Type B pancreatic cell (in vitro differentiated cells): Measurements from ENCODE around the gene GNB3. TPM values are rescaled to one million over a fixed set of nuclear protein-coding genes. Genes with fewer than 3 reads are reported as not detected.
"Not testable (repeated sequence)": the region's sequence is repeated elsewhere in the genome, so short reads cannot be mapped to it uniquely, and the experiment has no call there.

Experiments
- DNase-seq: peaks from one replicate; pipeline ENCODE4 v3.0.0; 2021; ENCODE audit warnings: mixed read lengths; ENCODE audit not compliant: unreplicated experiment; ENCODE audit errors: extremely low spot score
- H3K27ac Mint-ChIP-seq: 2 replicates; pipeline ENCODE4 v1.8.0; 2021; ENCODE audit warnings: mild to moderate bottlenecking, mixed read lengths
- H3K27me3 Mint-ChIP-seq: 2 replicates; pipeline ENCODE4 v1.8.0; 2021; ENCODE audit warnings: mixed read lengths
- H3K36me3 Mint-ChIP-seq: 2 replicates; pipeline ENCODE4 v1.8.0; 2021; ENCODE audit warnings: mixed read lengths
- H3K4me1 Mint-ChIP-seq: one replicate; pipeline ENCODE4 v1.8.0; 2021; ENCODE audit warnings: mixed read lengths; ENCODE audit not compliant: unreplicated experiment
- H3K4me3 Mint-ChIP-seq: 2 replicates; pipeline ENCODE4 v1.8.0; 2021; ENCODE audit warnings: mild to moderate bottlenecking, mixed read lengths
- H3K9me3 Mint-ChIP-seq: 2 replicates; pipeline ENCODE4 v1.8.0; 2021; ENCODE audit warnings: mixed read lengths
- CTCF ChIP-seq: fragments of 200-600 bp; sonication (generic); conservative IDR thresholded peaks from 2 replicates; pipeline ENCODE4 v1.5.0; 2021; ENCODE audit warnings: antibody characterized with exemption, mild to moderate bottlenecking
- total RNA-seq: library from RNA; stranded (reverse); gene quantifications from 2 replicates; pipeline ENCODE4 v1.2.1, GENCODE V29; 2021; ENCODE audit warnings: low replicate concordance

The GNB3 gene
- total RNA-seq, 1 donor from 2014 or later, result 25.2 TPM

DNA sequence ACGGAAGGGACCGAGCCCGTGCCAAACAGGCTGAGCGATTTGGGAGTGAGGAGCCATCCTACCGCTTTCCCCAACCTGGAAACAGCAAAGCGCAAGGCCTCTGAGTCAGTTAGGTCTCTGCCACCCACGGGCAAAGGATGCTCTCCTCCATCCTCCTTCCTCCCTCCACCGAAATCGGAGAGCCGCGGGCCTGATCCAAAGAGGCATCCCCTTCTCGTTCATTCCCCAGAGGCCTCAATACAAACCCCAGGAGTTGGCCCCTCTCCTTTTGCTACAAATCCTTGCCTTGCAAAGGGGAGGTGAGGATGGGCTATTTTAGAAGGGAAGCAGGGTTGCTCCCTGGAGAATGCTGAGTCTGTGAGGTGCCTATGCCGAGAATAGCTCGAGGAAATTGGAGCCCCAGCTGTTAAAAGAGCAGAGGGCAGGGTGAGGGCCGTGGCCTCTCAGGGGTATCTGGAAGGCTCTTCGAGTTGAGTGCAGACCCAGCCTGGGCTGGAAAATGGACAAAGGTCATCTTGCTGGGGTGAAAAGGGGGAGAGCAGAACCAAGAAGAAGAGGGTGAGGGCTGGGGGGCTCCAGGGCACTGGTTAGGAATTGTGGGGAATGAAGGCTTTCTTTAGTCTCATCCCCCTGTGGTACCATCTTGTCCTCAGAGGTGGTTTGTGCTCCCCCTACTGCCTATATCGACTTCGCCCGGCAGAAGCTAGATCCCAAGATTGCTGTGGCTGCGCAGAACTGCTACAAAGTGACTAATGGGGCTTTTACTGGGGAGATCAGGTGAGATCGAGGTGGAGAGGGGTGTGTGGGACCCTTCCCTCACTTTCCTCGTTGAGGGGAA is 27.7 kb downstream of the GNB3 start:
- Mint-ChIP-seq H3K9me3 (no peaks in the 10 kb centered on the region), H3K4me1 (peaks cover 27% of the 10 kb centered on the region), H3K27ac (peak overlapping the region; percentile 94), H3K27me3 (no peaks in the 10 kb centered on the region), H3K36me3 (peaks cover 37% of the 10 kb centered on the region), H3K4me3 (peak overlapping the region; percentile 97)
- no peak for TF ChIP-seq CTCF
- no peak for DNase-seq

- peaks cover 31% of the 10 kb centered on the region for H3K4me1 Mint-ChIP-seq
- H3K4me3 Mint-ChIP-seq, result peak overlapping the region; percentile 97
- peaks cover 36% of the 10 kb centered on the region for H3K36me3 Mint-ChIP-seq
- peak overlapping the region; percentile 94 for H3K27ac Mint-ChIP-seq
- DNase-seq, result peak; percentile 90
- peak; percentile 95 for TF ChIP-seq CTCF
- H3K9me3 Mint-ChIP-seq, result no peaks in the 10 kb centered on the region
- H3K27me3 Mint-ChIP-seq, result no peaks in the 10 kb centered on the region
These were observed 28.6 kb downstream of the GNB3 start for GRCh38 chr12:6869049-6870021.

DNA sequence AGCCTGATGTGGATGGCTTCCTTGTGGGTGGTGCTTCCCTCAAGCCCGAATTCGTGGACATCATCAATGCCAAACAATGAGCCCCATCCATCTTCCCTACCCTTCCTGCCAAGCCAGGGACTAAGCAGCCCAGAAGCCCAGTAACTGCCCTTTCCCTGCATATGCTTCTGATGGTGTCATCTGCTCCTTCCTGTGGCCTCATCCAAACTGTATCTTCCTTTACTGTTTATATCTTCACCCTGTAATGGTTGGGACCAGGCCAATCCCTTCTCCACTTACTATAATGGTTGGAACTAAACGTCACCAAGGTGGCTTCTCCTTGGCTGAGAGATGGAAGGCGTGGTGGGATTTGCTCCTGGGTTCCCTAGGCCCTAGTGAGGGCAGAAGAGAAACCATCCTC is 29.6 kb downstream of the GNB3 start:
- not testable (repeated sequence) for H3K9me3 Mint-ChIP-seq, DNase-seq, H3K27me3 Mint-ChIP-seq
- Mint-ChIP-seq H3K27ac (peak overlapping the region; percentile 89), H3K4me3 (peak overlapping the region; percentile 89), H3K36me3 (peaks cover 27% of the 10 kb centered on the region), H3K4me1 (peaks cover 31% of the 10 kb centered on the region)

DNA sequence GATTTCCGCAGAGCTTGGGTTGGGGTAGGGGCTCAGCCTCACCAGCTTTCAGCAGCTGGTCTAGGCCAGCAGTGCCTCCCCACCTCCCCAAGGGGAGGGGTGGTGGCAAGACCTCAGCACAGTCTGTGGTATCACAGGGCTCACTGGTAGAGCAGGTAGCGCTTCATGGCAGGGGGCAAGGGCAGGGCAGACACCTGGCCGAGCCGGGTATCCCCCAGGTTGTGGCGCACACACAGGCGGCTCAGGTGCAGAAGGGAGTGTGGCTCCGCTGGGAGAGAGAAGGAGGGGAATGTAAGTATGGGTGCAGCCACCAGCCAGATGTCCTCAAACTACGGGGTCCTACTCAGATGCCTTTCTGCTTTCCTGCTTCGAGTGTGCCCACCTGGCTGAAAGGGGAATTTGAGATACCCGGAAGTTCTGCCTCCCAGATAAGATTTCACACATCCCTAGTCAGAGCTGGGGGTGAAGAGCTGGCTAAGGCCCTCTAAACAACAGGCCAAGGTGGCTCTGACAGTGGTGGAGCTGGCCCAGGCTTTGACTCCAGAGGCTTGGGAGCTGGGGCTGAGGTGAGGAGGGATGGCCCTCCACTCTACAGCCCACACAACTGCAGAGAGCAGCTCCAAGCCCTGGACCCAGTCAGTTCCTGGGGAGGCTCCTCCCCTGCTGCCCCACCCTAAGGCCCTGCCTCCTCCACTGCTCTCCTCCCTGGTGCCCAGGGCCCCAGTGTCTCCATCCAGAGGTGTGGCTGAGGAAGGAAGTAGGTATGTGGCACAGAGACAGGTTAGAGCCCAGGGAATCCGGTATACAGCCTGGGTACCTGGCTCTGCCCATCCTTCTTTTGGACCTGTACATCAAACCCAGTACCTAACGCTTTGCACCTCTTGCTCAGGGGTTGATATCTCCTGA is 30.6 kb downstream of the GNB3 start:
- no peaks in the 10 kb centered on the region for H3K27me3 Mint-ChIP-seq
- H3K4me3 Mint-ChIP-seq, result peak overlapping the region; percentile 89
- H3K36me3 Mint-ChIP-seq, result peaks cover 26% of the 10 kb centered on the region
- H3K27ac Mint-ChIP-seq, result peak overlapping the region; percentile 89
- no peak for TF ChIP-seq CTCF
- H3K9me3 Mint-ChIP-seq, result no peaks in the 10 kb centered on the region
- H3K4me1 Mint-ChIP-seq, result peaks cover 34% of the 10 kb centered on the region
- DNase-seq, result no peak

GRCh38 chr12:6872073-6873048 is 31.6 kb downstream of the GNB3 start:
- Mint-ChIP-seq H3K4me1 (peaks cover 29% of the 10 kb centered on the region), H3K36me3 (peaks cover 27% of the 10 kb centered on the region), H3K27me3 (no peaks in the 10 kb centered on the region), H3K4me3 (peak overlapping the region; percentile 89), H3K27ac (peak overlapping the region; percentile 89), H3K9me3 (no peaks in the 10 kb centered on the region)
- TF ChIP-seq CTCF, result peak; percentile 97
- DNase-seq, result peak; percentile 93
